GM18505 (cell line): ENCODE results near the gene C16orf95.

Source experiments
- ATAC-seq: cut with Tn5 transposase; IDR thresholded peaks from one replicate; pipeline ENCODE4 v1.9.1; 2021; ENCODE audit not compliant: unreplicated experiment
- POLR2A ChIP-seq: IDR thresholded peaks from 4 replicates; pipeline ENCODE4 v1.6.1; 2011; ENCODE audit warnings: borderline replicate concordance; ENCODE audit not compliant: insufficient read depth, insufficient read length; ENCODE audit errors: extremely low read depth

Gene C16orf95

GRCh38 chr16:87310610-87311009, 6.6 kb downstream of the C16orf95 start:
- no peak for TF ChIP-seq POLR2A
- no peak for ATAC-seq

- no peak for TF ChIP-seq POLR2A
- ATAC-seq = no peak
These were observed 7.3 kb downstream of the C16orf95 start for GRCh38 chr16:87309620-87310525.

DNA sequence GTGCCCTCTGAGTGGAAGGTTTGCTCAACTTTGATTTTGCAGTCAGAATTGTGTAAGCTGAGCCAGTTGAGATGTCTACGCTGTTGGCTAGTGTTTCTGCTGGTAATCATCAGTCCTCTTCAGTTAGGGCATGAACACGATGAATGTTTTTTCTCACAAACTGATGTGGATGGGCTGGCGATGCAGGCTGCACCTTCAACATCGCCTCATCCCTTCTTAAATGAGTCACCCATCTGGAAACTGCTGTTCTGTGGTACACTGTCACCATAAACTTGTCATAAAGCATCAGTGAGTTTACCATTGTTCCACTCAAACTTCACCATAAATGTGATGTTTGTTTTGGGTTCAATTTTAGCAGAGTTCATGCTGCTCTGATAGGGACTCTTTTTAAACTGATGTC, 8.4 kb downstream of the C16orf95 start:
- no peak for ATAC-seq

DNA sequence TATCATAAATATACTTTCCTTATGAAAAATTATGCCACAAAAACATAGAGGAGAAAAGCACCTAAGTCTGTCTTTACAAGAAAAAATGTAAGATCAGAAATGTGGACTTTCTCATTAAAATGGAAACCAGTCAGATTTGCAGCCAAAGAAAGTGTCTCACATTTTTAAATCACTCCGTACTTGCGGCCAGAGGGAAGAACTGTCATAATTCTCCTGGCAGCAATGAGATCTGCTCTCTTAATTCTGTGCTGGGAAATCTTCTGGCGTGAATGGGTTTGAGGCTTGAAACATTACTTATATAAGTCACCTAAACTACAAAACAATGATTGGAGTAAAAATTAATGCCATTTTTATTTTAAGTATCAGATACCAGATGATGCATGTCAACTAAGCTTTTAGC, 10.7 kb downstream of the C16orf95 start:
- no peak for TF ChIP-seq POLR2A

More for the DNA sequence above, 8.4 kb downstream of the C16orf95 start:
- no peak for TF ChIP-seq POLR2A

DNA sequence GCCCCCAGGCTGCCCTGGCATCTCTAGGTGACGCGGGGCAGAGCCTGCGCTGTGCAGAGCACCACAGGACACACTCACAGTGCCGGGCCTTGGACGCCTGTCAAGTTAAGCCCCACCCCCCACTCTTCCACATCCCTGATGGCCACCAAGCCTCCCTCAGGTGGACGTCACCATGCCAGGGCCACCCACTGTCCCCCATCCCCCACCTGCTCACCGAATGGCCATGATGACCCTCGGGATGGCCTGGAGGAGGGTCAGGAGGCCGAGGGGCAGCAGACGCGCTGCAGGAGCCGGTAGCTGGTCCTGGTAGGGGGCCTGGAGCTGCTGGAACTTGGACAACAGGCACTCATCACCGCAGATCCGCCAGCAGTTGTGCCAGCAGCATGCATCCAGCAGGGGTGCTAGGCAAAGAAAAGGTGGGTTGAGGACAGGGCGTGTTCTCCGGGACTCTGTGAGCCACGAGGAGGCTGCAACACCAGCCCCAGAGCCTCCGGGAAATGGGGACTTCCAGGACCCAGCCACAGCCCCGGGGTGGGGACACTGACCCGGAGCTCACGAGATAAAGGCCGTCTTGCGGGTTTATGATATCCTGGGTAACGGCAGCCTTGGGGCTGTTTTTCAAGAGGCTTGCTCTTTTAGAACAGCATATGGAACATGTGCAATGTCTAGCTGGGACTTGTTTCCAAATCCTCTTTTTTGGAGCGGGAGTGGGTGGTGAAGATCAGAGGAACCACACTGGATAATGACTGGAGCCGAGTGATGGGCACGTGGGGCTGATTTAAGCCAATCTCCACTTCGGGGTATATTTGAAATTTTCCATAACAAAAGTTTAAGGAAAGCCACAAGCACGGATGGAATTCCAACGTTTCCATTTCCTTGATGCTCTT, 11.4 kb downstream of the C16orf95 start:
- TF ChIP-seq POLR2A = no peak
- no peak for ATAC-seq

More for the DNA sequence above, 10.7 kb downstream of the C16orf95 start:
- no peak for ATAC-seq

GRCh38 chr16:87304951-87305350, 12.2 kb downstream of the C16orf95 start:
- no peak for ATAC-seq
- no peak for TF ChIP-seq POLR2A

DNA sequence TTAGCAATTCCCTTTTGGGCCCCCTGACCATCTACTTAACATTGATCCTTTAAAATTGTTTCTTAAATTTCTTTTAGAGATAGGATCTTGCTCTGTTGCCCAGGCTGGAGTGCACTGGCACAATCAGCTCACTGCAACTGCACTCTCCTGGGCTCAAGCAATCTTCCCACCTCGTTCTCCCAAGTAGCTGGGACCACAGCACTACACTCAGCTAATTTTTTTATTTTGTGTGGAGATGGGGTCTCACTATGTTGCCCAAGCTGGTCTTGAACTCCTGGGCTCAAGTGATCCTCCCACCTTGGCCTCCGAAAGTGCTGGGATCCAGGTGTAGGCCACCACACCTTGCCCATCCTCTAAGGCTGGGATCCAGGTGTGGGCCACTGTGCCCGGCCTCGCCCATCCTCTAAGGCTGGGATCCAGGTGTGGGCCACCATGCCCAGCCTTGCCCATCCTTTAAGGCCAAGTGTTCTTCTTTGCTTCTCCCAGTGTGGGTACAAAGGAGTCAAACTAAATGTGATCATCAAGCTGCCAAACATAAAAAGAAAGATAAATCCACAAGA, 13.2 kb downstream of the C16orf95 start:
- no peak for ATAC-seq
- TF ChIP-seq POLR2A = no peak

GRCh38 chr16:87303431-87303930, 13.7 kb downstream of the C16orf95 start:
- ATAC-seq = no peak
- TF ChIP-seq POLR2A = no peak

DNA sequence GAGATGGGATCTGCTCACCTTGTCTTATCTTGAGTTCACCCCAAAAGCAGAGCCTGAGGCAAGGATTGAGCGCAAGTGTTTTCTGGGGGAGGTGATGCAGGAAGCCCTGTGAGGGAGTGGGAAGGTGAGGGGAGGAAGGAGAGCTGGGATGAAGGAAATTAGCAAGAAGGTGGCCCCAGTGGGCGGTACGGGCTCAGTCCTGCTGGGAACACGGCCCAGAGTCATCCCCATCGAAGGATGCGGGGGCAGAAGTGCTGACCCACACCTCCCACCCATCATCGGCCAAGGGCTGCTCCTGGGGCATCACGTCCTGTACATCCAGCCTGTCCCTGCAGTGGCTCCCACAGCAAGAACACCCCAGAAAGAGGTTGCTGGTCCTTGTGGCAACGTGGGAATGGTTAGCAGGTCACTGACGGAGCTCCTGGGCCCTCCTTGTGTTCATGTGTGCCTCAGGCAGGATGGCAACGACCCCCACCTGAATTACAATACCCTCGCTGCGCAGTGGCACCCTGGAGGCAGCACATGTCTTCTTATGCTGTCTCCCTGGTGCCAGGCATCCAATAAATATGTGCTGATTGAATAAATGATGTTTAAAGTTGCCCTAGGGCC, 18.2 kb downstream of the C16orf95 start:
- ATAC-seq = no peak
- no peak for TF ChIP-seq POLR2A

- TF ChIP-seq POLR2A = no peak
- no peak for ATAC-seq
These were observed 19.1 kb downstream of the C16orf95 start for GRCh38 chr16:87297918-87298631.

GRCh38 chr16:87297407-87297806, 19.8 kb downstream of the C16orf95 start:
- TF ChIP-seq POLR2A = no peak
- no peak for ATAC-seq
